Central memory CD8-positive, alpha-beta T cell (primary cell): ENCODE data around the gene ZNF672.

Experiments used
- ATAC-seq: fragments of 150-1000 bp; cut with Tn5 transposase; replicated peaks from 2 replicates; pipeline ENCODE4 v1.10.0; 2022; ENCODE audit warnings: mild to moderate bottlenecking, moderate FRiP score, moderate number of reproducible peaks; ENCODE audit not compliant: poor library complexity, severe bottlenecking; ENCODE audit errors: extremely low read depth
- DNase-seq, 2 donors: peaks; one replicate each; pipeline ENCODE4 v3.0.0; 2021; ENCODE audit warnings: low spot score in 2 of 2
- H3K27ac Mint-ChIP-seq: one replicate; pipeline ENCODE4 v1.8.0; 2022; ENCODE audit warnings: low read depth, mild to moderate bottlenecking, moderate library complexity, mixed read lengths
- H3K27me3 Mint-ChIP-seq: one replicate; pipeline ENCODE4 v1.8.0; 2022; ENCODE audit warnings: mixed read lengths
- H3K36me3 Mint-ChIP-seq: one replicate; pipeline ENCODE4 v1.8.0; 2022; ENCODE audit warnings: mild to moderate bottlenecking, moderate library complexity, mixed read lengths; ENCODE audit not compliant: insufficient read depth
- H3K4me1 Mint-ChIP-seq: one replicate; pipeline ENCODE4 v1.8.0; 2022; ENCODE audit warnings: mixed read lengths
- H3K4me3 Mint-ChIP-seq: one replicate; pipeline ENCODE4 v1.8.0; 2022; ENCODE audit warnings: mild to moderate bottlenecking, moderate library complexity, mixed read lengths
- H3K9me3 Mint-ChIP-seq: one replicate; pipeline ENCODE4 v1.8.0; 2022; ENCODE audit warnings: mixed read lengths

ZNF672 gene

DNA sequence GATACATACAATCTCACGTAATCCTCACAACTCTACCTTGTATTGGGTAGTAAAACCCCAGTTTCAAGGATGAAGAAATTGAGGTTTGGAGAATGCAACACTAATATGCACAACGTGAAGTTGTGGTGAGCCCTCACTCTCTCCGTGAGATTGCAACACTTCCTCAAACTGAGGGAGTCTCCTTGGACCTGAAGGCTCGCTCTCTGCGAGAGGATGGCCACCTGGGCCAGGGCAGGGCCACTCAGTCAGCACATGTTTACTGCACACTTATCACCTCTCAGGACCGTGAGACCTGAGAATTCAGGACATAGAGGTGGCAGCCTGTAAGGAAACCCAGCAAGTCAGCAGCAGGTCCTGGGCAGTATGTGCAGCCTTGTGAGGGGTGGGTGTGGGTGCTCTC is 21.0 kb upstream of the ZNF672 start:
- Mint-ChIP-seq H3K4me3 (no peak overlapping the region), H3K36me3 (peaks cover 18% of the 10 kb centered on the region), H3K9me3 (no peaks in the 10 kb centered on the region), H3K27me3 (no peaks in the 10 kb centered on the region), H3K27ac (peak overlapping the region; percentile 81), H3K4me1 (peaks cover 58% of the 10 kb centered on the region)
- ATAC-seq (no peak), DNase-seq (no peak)

DNA sequence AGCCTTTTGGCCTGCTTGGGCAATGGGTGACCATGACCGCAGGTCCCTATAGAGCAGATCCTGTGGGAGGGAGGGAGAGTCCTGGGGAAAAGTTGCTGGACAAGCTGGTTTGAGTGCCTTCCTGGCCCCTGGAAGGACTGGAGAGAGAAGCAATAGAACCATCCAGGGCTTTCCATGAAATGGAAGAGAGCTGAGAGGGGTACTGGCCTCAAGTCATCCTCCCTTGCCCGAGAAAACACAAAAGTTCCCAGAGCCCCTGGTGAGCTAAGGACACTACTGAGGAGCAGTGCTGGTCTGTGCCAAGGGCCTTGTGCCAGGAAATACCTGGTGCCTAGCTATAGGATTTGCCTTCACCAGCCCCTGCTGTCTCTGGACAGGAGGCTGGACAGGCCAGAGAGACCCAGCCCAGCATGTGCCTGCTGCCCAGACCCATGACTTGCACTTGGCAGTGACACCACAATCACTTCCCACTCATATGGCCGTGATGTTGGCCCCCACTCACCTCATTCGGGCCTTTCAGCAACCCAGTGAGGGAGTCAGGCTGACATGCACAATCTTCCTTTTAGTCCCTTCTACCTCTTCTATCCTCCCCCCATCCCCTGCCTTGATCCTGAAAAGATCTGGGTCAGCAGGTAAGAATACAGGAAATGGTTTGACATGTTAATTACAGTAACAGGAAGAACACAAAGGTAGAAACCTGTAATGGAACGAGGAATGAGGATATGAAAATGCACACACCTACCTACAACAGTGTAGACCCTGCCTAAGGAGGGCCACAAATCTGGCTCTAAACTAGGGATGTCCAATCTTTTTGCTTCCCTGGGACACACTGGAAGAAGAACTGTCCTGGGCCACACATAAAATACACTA is 19.3 kb upstream of the ZNF672 start:
- Mint-ChIP-seq H3K4me3 (no peak overlapping the region), H3K9me3 (no peaks in the 10 kb centered on the region), H3K27ac (peak overlapping the region; percentile 81), H3K27me3 (no peaks in the 10 kb centered on the region), H3K36me3 (peaks cover 26% of the 10 kb centered on the region), H3K4me1 (peaks cover 72% of the 10 kb centered on the region)
- DNase-seq (peak in 1 of 2 donors; percentile 6), ATAC-seq (no peak)

DNA sequence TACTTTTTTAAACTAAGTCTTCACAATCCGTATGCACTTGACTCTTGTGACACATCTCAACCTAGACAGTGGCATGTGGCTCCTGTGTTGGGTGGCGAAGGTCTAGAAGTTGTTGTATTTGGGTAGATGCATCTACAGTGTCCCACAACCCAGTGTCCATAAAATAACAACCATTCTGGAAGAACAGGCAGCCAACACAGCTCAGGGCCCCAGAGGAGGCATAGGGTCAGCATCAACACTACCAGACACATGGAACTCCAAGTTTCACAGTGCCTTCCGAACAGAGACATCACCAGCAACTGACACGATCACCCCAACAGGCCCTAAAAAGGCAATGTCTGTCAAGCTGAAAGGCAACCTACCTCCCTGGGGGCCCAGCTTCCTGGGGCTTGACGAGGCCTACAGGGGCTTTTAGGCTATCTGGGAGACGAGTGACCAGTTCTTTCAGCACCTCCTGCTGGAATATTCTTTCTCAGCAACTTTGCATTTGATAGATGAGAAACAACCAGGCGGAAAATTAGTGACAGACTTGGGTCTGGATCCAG is 17.9 kb upstream of the ZNF672 start:
- no peak for ATAC-seq
- H3K27ac Mint-ChIP-seq: no peak overlapping the region
- H3K4me1 Mint-ChIP-seq: peaks cover 86% of the 10 kb centered on the region
- H3K36me3 Mint-ChIP-seq: peaks cover 26% of the 10 kb centered on the region
- no peaks in the 10 kb centered on the region for H3K9me3 Mint-ChIP-seq
- H3K27me3 Mint-ChIP-seq: no peaks in the 10 kb centered on the region
- DNase-seq: no peak
- no peak overlapping the region for H3K4me3 Mint-ChIP-seq

DNA sequence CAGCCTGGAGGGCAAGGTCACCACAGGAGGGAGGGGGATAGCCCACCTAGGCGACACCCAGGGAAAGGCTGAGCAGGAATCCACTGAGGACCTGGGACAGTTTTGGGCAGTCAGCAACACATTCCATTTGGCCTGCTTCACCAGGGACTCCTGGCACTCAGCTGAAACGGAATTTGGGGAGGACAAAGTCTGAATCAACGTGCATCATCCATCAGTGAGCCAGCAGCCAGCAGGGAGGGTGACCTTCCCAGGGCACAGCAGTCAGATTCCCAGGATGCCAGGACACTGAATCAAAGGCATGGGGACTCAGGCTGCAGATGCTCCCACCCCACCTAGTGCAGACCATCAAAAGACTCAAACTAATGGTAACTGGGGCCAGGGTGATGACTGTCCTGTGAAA is 16.9 kb upstream of the ZNF672 start:
- Mint-ChIP-seq H3K27ac (no peak overlapping the region), H3K4me3 (no peak overlapping the region)

DNA sequence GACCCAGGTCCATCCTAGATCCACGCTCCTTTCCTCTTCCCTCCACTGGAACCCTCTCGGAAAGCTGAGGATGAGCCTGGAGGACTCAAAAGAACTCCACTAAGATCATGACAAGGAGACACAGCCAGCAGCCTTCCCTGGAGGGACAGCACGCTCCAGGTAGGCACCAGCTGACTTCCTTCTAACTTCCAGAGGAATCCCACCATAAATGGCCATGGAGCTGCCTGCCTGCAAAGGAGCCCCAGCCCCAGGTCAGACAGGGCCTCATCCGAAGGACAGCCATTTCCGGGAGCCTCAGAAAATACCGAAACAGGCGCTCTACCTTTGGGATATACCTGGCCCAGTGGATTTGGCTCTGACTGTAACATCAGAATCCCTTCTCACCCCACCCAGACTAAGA is 16.4 kb upstream of the ZNF672 start:
- DNase-seq (no peak), ATAC-seq (no peak)
- Mint-ChIP-seq H3K36me3 (peaks cover 30% of the 10 kb centered on the region), H3K9me3 (no peaks in the 10 kb centered on the region), H3K4me3 (no peak overlapping the region), H3K4me1 (peaks cover 93% of the 10 kb centered on the region), H3K27me3 (no peaks in the 10 kb centered on the region), H3K27ac (peak overlapping the region; percentile 64)

More for the DNA sequence above, 16.9 kb upstream of the ZNF672 start:
- DNase-seq (no peak), ATAC-seq (no peak)
- H3K27me3 Mint-ChIP-seq: no peaks in the 10 kb centered on the region
- H3K36me3 Mint-ChIP-seq: peaks cover 27% of the 10 kb centered on the region
- peaks cover 90% of the 10 kb centered on the region for H3K4me1 Mint-ChIP-seq
- H3K9me3 Mint-ChIP-seq: no peaks in the 10 kb centered on the region

DNA sequence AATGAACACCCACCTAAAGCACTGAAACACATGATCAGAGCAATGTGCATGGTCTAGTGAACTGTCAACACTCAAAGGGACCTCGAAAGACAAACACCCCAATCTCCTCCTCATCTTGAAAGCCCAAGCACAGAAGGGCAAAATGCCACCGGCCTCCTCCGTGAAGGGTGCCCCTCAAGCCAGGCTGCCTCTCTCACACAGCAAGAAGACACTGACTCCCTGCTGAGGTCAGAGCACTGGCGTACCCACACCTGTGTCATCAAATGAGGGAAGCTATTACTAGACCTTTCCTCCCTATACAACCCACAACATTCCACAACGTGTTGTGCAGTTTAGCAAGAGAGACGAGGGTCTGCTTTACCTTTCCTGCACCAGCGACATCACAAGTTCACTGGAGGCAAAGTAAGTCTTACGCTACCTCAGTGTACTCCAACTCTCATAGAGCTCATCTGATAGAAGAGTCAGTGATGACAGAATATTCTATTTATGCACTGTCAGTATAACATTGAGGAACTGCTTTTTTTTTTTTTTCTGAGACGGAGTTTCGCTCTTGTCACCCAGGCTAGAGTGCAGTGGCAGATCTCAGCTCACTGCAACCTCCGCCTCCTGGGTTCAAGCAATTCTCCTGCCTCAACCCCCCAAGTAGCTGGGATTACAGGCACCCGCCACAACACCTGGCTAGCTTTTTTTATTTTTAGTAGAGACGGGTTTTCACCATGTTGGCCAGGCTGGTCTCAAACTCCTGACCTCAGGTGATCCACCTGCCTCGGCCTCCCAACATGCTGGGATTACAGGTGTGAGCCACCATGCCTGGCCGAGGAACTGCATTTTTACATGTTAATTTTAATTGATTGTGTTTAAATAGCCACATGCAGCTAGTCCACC is 15.6 kb upstream of the ZNF672 start:
- Mint-ChIP-seq H3K4me3 (peak overlapping the region; percentile 98), H3K27me3 (no peaks in the 10 kb centered on the region), H3K9me3 (no peaks in the 10 kb centered on the region), H3K4me1 (peaks cover 90% of the 10 kb centered on the region), H3K36me3 (peaks cover 29% of the 10 kb centered on the region), H3K27ac (peak overlapping the region; percentile 64)
- ATAC-seq: no peak
- no peak for DNase-seq

DNA sequence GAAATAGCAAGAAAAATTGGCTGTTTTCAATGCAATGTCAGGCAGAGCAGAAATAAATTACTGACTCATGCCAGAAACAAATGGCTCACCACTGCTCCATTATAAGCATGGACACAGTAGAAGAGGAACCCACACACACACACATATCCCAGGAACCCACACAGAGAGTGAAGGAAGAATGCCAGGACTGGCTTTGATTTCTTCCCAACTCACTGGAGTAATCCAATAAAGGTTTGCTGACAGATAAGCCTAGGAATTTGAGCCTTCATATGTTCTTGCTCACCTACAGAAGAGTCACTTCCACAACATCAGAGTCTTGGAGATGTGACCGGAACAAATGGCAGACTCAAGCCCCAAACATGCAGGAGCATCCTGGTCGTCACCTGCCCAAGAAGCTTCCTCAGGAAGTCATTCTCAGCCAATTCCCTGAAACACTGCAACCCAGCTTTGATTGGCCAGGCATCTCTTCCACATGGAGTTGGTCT is 14.5 kb upstream of the ZNF672 start:
- Mint-ChIP-seq H3K4me1 (peaks cover 79% of the 10 kb centered on the region), H3K27ac (no peak overlapping the region), H3K27me3 (no peaks in the 10 kb centered on the region), H3K4me3 (peak overlapping the region; percentile 98), H3K36me3 (peaks cover 28% of the 10 kb centered on the region), H3K9me3 (no peaks in the 10 kb centered on the region)
- ATAC-seq: no peak
- DNase-seq: no peak

DNA sequence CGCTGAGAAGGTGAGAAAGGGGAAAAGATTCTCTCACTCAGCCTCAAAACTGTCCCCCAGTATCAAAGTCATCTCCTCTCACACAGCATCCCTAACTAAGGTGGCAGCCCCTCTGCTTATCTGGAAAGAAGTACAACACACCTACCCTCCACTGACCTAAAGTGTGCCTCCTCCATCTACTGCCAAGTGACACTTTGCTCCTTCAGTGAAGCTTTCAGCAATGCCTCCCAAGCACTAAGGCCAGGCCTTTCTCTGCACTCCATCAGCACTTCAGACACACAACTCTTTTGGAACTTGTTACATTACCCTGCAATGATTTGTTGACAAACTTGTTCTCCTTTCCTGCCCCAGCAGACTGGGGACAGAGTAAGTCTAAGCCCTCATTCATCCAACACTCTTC is 13.7 kb upstream of the ZNF672 start:
- H3K27ac Mint-ChIP-seq: peak overlapping the region; percentile 95
- H3K9me3 Mint-ChIP-seq: no peaks in the 10 kb centered on the region
- no peaks in the 10 kb centered on the region for H3K27me3 Mint-ChIP-seq
- peaks cover 73% of the 10 kb centered on the region for H3K4me1 Mint-ChIP-seq
- DNase-seq: no peak
- H3K4me3 Mint-ChIP-seq: peak overlapping the region; percentile 98
- ATAC-seq: no peak
- peaks cover 25% of the 10 kb centered on the region for H3K36me3 Mint-ChIP-seq

DNA sequence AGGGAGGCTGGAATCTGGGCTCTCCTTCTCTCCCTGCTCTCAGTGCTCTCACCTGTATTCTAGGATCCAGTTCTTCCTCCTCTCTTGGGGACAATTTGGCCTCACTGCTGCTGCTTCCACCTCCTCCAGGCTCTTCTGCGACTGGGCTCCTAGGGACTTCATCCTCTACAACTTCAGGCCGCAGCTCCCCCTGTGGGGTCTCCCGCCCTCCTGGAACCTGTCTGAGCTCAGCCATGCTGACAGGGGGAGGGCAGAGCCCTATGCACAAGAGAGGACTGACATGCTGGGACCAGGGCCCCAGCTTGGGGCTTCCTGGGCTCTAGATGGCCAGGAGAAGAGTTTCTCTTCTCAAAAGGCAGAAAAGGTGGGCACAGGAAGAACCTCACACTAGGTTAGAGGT is 13.3 kb upstream of the ZNF672 start:
- ATAC-seq: no peak
- no peaks in the 10 kb centered on the region for H3K9me3 Mint-ChIP-seq

DNA sequence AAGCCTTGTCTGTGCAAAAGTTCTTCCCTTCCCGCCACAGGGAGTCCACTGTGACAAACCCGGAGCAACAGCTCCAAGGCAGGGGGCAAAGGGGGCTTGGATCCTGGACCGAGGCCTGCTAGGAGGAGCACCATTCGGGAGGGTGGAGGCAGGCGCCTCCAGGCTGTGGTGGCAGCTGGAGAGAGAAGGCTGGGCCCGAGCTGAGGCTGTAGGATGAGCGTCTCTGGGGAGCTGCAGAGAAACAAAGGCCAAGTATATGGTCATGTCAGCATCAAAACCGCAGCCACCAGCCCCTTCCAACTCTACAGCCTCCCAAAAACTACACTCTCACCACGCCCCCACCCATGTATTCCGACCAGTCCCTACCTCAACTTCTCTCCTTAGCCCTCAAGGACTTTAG is 12.9 kb upstream of the ZNF672 start:
- H3K36me3 Mint-ChIP-seq: peaks cover 25% of the 10 kb centered on the region

More for the DNA sequence above, 13.3 kb upstream of the ZNF672 start:
- no peak for DNase-seq
- Mint-ChIP-seq H3K27me3 (no peaks in the 10 kb centered on the region), H3K27ac (peak overlapping the region; percentile 95), H3K4me3 (peak overlapping the region; percentile 98), H3K4me1 (peaks cover 72% of the 10 kb centered on the region), H3K36me3 (peaks cover 25% of the 10 kb centered on the region)

DNA sequence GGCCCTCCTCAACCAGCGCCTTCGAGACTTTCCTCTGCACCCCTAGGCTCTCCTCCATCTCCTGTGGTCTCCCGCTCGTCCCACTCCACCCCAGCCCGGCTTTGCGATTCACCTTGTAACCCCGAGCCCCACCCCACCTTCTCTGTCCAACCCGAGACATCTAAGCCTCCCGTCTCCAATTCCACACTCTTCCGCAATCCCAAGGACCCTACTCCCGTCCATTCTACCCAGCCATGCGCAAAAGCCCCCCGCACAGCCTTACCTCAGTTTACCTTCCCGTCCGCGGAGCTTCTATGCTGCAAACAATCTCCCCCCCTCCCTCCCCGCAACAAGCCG is 12.5 kb upstream of the ZNF672 start:
- no peaks in the 10 kb centered on the region for H3K27me3 Mint-ChIP-seq
- peaks cover 64% of the 10 kb centered on the region for H3K4me1 Mint-ChIP-seq
- no peaks in the 10 kb centered on the region for H3K9me3 Mint-ChIP-seq
- no peak for ATAC-seq
- peak in 1 of 2 donors; percentile 19 for DNase-seq
- H3K4me3 Mint-ChIP-seq: peak overlapping the region; percentile 98
- peak overlapping the region; percentile 95 for H3K27ac Mint-ChIP-seq
- peaks cover 22% of the 10 kb centered on the region for H3K36me3 Mint-ChIP-seq

More for the DNA sequence above, 12.9 kb upstream of the ZNF672 start:
- peak overlapping the region; percentile 98 for H3K4me3 Mint-ChIP-seq
- no peak for DNase-seq
- no peaks in the 10 kb centered on the region for H3K9me3 Mint-ChIP-seq
- H3K27me3 Mint-ChIP-seq: no peaks in the 10 kb centered on the region
- ATAC-seq: no peak
- peaks cover 68% of the 10 kb centered on the region for H3K4me1 Mint-ChIP-seq
- peak overlapping the region; percentile 95 for H3K27ac Mint-ChIP-seq

DNA sequence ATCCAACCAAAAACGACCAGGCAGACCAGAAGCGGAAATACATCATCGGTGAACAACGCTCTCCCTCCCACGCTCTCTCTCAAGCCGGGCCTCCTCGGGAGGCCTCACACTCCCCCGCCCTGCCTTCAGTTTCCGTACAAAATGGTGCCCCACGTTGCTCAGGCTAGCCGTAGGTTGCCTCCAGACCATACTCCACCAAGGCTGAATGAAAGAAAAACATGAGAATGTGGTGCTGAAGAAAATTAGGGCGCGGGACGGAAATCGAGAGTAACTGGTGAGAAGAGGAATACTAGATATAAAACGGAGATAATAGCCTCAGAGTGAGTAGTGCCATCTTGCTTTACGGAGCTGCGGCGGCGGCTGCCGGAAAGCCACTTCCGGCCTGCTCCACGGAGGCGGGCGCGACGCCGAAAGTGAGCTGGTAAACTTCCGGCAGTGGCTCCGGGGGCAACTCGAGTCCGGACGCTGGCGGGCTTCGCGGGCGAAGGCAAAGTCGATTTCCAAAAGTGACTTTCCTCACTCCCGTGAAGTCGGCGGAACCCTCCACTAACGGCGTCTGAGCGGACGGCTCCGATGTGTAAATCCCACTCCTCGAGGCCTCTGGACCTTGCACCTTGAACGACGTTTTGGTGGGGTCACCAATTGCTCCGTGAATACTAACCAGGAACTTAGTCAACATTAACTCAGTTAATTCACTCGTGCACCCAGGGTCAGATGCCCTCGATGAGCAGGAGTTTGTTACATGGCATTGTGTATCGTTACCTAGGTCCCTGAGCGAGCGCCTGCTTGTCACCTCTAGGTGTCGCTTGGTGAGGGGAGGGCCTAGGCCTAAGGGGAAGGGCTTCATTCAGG is 11.9 kb upstream of the ZNF672 start, which contains the start of gene SH3BP5L:
Gene SH3BP5L (minus strand): TSS at position 7 of the 852 bp plus-strand sequence. CDS start 980 bp downstream, outside the sequence.
- H3K36me3 Mint-ChIP-seq: peaks cover 18% of the 10 kb centered on the region
- no peaks in the 10 kb centered on the region for H3K9me3 Mint-ChIP-seq
- H3K4me3 Mint-ChIP-seq: peak within 1 kb of the TSS; percentile 98

More for the DNA sequence above, 11.9 kb upstream of the ZNF672 start, which contains the start of gene SH3BP5L:
- ATAC-seq (peak; percentile 92), DNase-seq (peak; percentile 85 to 87)
- Mint-ChIP-seq H3K4me1 (peaks cover 58% of the 10 kb centered on the region), H3K27ac (peak within 1 kb of the TSS; percentile 95), H3K27me3 (no peaks in the 10 kb centered on the region)
